ENCODE measurements around the gene CLEC5A.

GRCh38 chr7:141993354-141993753 is 46.6 kb upstream of the CLEC5A start:
- no peak for TF ChIP-seq CTCF (IDR thresholded peaks at IDR 0.05)
- no peak for TF ChIP-seq POLR2AphosphoS5 (IDR thresholded peaks at IDR 0.05)
- no peak for TF ChIP-seq POLR2A (IDR thresholded peaks at IDR 0.05)
